Fibroblast of the conjunctiva (primary cell): ENCODE results near the gene AP1S1.
"Not testable (repeated sequence)": the region's sequence is repeated elsewhere in the genome, so short reads cannot be mapped to it uniquely, and the experiment has no call there.

ENCODE experiments used
- DNase-seq: peaks from one replicate; pipeline ENCODE4 v3.0.0-alpha.2; 2010; ENCODE audit warnings: low read depth

AP1S1 gene

DNA sequence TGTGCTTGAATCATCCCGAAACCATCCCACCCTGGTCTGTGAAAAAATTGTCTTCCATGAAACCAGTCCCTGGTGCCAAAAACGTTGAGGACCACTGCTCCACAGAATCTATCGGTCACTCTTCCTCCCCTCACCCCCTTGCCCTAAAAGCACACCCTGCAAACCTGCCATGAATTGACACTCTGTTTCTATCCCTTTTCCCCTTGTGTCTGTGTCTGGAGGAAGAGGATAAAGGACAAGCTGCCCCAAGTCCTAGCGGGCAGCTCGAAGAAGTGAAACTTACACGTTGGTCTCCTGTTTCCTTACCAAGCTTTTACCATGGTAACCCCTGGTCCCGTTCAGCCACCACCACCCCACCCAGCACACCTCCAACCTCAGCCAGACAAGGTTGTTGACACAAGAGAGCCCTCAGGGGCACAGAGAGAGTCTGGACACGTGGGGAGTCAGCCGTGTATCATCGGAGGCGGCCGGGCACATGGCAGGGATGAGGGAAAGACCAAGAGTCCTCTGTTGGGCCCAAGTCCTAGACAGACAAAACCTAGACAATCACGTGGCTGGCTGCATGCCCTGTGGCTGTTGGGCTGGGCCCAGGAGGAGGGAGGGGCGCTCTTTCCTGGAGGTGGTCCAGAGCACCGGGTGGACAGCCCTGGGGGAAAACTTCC, 28.2 kb upstream of the AP1S1 start:
- peak; percentile 60 for DNase-seq

- peak; percentile 100 for DNase-seq
Observed at GRCh38 chr7:101126651-101127459, 27.4 kb upstream of the AP1S1 start, which contains the start of gene SERPINE1. TSS of gene SERPINE1 (plus strand) at chr7:101127104. CDS start at chr7:101128394, 1,290 bp downstream.

DNA sequence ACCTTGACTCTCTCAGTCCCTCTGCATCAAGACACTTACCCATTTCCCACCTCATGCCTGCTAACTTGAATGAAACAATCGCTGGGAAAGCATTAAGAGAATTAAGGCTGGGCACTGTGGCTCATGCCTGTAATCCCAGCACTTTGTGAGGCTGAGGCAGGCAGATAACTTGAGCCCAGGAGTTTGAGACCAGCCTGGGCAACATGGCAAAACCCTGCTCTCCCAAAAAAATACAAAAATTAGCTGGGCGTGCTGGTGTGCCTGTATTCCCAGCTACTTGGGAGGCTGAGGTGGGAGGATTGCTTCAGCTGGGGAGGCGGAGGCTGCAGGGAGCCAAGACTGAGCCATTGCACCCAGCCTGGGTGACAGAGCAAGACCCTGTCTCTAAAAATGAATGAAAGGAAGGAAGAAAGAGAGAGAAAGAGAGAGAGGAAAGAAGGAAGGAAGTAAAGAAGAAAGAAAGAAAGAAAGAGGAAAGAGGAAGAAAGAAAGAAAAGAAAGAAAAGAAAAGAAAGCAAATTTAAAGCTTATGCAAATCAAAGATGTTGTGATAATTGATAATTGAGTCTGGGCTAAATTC, 26.7 kb upstream of the AP1S1 start:
- DNase-seq = no peak

DNA sequence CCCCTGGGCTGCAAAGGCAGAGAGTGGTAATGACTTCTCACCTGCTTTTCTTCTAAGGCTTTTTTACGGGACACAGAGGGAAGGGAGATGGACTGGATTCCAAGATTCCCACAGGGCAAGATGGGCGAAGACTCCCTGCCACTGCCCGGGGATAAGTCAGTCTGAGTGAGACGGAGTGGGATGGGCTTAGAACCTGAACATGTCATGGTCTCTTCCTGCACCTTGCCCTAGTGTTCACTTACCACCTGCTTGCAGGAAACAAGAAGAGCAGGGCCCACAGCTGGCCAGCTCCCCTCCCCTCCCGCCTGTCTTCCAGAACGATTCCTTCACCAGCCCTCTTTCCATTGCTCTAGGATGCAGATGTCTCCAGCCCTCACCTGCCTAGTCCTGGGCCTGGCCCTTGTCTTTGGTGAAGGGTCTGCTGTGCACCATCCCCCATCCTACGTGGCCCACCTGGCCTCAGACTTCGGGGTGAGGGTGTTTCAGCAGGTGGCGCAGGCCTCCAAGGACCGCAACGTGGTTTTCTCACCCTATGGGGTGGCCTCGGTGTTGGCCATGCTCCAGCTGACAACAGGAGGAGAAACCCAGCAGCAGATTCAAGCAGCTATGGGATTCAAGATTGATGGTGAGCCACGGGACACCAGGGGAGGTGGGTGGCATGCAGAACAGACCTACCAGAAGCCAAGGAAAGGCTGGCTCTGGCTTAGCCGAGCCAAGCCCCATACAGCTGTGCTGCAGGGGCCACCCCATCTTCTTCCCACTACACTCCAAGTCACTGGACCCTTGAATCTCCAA, 26.0 kb upstream of the AP1S1 start:
- DNase-seq = no peak

DNA sequence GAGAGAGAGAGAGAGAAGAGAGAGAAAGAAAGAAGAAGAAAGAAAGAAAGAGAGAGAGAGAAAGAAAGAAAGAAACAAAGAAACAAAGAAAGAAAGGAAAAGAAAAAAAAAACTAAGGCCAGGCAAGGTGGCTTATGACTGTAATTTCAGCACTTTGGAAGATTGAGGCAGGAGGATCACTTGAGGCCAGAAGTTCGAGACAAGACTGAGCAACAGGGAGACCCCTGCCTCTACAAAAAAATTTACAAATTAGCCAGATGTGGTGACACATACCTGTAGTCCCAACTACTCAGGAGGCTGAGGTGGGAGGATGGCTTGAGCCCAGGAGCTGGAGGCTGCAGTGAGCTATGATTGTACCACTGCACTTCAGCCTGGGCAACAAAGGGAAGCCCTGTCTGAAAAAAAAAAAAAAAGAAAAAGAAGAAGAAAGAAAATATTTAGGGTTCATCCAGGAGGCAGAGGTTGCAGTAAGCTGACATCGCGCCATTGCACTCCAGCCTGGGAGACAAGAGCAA, 24.6 kb upstream of the AP1S1 start:
- no peak for DNase-seq

GRCh38 chr7:101132626-101133600, 21.4 kb upstream of the AP1S1 start:
- not testable (repeated sequence) for DNase-seq

DNA sequence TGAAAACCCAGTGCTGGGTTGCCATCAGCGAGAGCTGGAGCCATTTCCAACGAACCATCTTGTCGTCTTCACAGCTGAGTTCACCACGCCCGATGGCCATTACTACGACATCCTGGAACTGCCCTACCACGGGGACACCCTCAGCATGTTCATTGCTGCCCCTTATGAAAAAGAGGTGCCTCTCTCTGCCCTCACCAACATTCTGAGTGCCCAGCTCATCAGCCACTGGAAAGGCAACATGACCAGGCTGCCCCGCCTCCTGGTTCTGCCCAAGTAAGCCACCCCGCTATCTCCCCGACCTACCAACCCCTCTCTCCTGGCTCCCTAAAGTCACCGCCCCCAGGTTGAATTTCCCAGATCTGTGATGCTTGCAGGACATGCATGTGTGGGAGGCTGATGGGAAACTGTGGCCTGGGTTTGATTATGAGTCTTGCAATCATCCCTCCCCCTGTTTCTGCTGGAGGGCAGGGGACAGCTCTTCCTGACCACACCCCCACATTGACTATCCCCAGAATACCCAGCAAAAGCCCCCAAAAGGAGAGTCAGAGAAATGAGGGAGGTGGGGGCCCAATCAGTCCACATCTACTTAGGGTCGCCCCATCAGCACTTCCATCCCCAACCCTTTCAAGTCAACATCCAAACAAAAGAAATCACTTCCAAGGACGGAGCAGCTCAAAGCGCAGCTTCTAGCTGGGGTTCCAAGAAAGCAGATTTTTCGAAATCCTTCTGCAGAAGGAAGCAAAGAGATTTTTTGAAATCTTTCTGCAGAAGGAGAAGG, 20.5 kb upstream of the AP1S1 start:
- DNase-seq = no peak

DNA sequence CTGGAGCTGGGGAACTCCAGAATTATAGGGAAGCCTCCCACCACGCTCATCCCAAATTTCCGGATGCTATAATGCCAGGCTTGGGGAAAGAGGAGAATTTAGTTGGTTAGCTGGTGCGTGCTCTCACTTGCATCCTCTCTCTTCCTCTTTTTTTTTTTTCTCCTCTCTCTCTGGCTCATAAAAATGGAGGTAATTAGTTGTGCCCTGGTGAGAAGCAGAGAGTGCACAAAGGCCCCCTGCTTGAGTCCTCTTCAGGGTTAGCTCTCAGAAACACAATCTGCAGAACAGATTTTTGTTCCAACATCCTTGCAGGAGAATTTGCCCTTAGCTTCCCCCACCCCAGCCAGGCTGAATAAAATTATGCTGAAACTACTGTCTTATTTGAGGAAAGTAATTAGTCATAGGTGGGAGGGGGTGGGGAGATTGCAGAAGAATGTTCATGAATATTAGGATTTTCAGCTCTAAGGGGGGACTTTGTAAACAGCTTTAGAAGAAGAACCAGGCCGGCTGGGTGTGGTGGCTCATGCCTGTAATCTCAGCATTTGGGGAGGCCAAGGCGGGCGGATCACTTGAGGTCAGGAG, 19.8 kb upstream of the AP1S1 start:
- no peak for DNase-seq

DNA sequence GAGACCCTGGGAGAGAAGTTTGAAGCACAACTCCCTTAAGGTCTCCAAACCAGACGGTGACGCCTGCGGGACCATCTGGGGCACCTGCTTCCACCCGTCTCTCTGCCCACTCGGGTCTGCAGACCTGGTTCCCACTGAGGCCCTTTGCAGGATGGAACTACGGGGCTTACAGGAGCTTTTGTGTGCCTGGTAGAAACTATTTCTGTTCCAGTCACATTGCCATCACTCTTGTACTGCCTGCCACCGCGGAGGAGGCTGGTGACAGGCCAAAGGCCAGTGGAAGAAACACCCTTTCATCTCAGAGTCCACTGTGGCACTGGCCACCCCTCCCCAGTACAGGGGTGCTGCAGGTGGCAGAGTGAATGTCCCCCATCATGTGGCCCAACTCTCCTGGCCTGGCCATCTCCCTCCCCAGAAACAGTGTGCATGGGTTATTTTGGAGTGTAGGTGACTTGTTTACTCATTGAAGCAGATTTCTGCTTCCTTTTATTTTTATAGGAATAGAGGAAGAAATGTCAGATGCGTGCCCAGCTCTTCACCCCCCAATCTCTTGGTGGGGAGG, 16.5 kb upstream of the AP1S1 start:
- no peak for DNase-seq

GRCh38 chr7:101138213-101138870, 15.9 kb upstream of the AP1S1 start:
- peak; percentile 94 for DNase-seq

DNA sequence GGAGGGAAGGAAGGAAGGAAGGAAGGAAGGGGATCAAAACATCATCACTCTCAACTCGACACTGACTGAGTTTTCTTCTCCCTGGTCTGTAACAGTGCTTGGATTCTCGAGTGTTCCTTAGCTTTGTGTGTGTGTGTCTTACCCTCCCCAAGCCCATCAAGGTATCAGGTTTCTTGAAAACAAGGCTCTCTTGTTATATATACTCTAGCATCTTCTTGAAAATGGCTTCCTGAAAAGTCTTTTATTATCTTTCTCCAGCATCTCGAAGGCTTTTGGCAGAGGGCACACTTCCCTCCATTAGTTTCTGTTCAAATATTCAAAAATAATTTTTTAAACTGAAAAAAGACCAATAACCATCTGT, 14.0 kb upstream of the AP1S1 start:
- no peak for DNase-seq

- no peak for DNase-seq
Observed at GRCh38 chr7:101140746-101141382, 13.4 kb upstream of the AP1S1 start.

GRCh38 chr7:101151908-101152651, 2.2 kb upstream of the AP1S1 start:
- DNase-seq = no peak

DNA sequence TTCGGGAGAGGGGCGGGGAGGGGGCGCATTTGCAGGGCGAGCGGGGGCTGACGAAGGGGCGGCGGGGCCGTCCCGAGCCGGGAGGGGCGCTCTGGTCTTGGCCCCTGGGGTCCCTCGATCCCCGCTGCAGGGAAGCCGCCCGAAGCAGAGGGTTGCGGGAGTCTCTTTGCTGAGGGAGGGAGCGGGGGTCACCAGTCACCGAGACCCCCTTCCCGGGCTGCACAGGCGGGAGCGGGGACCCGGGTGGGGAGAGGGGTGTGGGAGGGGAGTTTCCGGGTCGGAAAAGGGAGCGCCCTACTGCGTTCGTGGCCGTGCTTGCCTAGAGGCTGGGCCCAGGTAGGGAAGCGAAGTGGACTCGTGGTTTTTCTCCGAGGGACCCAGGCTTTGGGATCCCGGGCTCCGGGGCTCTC, 422 bp downstream of the AP1S1 start:
- DNase-seq = no peak

GRCh38 chr7:101155303-101155702, 1.0 kb downstream of the AP1S1 start:
- no peak for DNase-seq

GRCh38 chr7:101156277-101156676, 2.0 kb downstream of the AP1S1 start:
- DNase-seq = no peak

- DNase-seq = no peak
Observed at GRCh38 chr7:101156866-101157589, 2.8 kb downstream of the AP1S1 start.
